ENCODE measurements around the gene CAPN5.
"Not testable (repeated sequence)": the region's sequence is repeated elsewhere in the genome, so short reads cannot be mapped to it uniquely, and the experiment has no call there.

Gene CAPN5

GRCh38 chr11:77038029-77038824, 28.5 kb upstream of the CAPN5 start:
- Mint-ChIP-seq H3K27ac (no peak overlapping the region), H3K36me3 (no peaks in the 10 kb centered on the region), H3K4me3 (no peak overlapping the region), H3K9me3 (ENCODE audit: low read depth) (no peaks in the 10 kb centered on the region), H3K4me1 (ENCODE audit: low read depth) (peaks cover 9% of the 10 kb centered on the region), H3K27me3 (peaks cover 32% of the 10 kb centered on the region)

- peaks cover 9% of the 10 kb centered on the region for H3K4me1 Mint-ChIP-seq (ENCODE audit: low read depth)
- no peaks in the 10 kb centered on the region for H3K9me3 Mint-ChIP-seq (ENCODE audit: low read depth)
- H3K36me3 Mint-ChIP-seq: no peaks in the 10 kb centered on the region
- peaks cover 32% of the 10 kb centered on the region for H3K27me3 Mint-ChIP-seq
- H3K4me3 Mint-ChIP-seq: peak overlapping the region; percentile 59
- no peak overlapping the region for H3K27ac Mint-ChIP-seq
Measured at GRCh38 chr11:77038825-77039326, 27.9 kb upstream of the CAPN5 start.

GRCh38 chr11:77039491-77040400, 27.0 kb upstream of the CAPN5 start:
- Mint-ChIP-seq H3K9me3 (ENCODE audit: low read depth) (no peaks in the 10 kb centered on the region), H3K4me1 (ENCODE audit: low read depth) (peaks cover 9% of the 10 kb centered on the region), H3K27ac (no peak overlapping the region), H3K36me3 (no peaks in the 10 kb centered on the region), H3K4me3 (peak overlapping the region; percentile 42), H3K27me3 (peaks cover 35% of the 10 kb centered on the region)

GRCh38 chr11:77040401-77040777, 26.4 kb upstream of the CAPN5 start:
- H3K27ac Mint-ChIP-seq: no peak overlapping the region
- H3K9me3 Mint-ChIP-seq (ENCODE audit: low read depth): no peaks in the 10 kb centered on the region
- H3K4me1 Mint-ChIP-seq (ENCODE audit: low read depth): peaks cover 9% of the 10 kb centered on the region
- H3K36me3 Mint-ChIP-seq: no peaks in the 10 kb centered on the region
- peak overlapping the region; percentile 64 for H3K4me3 Mint-ChIP-seq
- peaks cover 37% of the 10 kb centered on the region for H3K27me3 Mint-ChIP-seq

- Mint-ChIP-seq H3K4me3 (peak overlapping the region; percentile 64), H3K9me3 (ENCODE audit: low read depth) (no peaks in the 10 kb centered on the region), H3K27me3 (peaks cover 37% of the 10 kb centered on the region), H3K27ac (no peak overlapping the region), H3K36me3 (no peaks in the 10 kb centered on the region), H3K4me1 (ENCODE audit: low read depth) (peaks cover 9% of the 10 kb centered on the region)
Measured at GRCh38 chr11:77040889-77041288, 25.9 kb upstream of the CAPN5 start.

- Mint-ChIP-seq H3K4me3 (no peak overlapping the region), H3K9me3 (ENCODE audit: low read depth) (no peaks in the 10 kb centered on the region), H3K27me3 (peaks cover 27% of the 10 kb centered on the region), H3K4me1 (ENCODE audit: low read depth) (peaks cover 16% of the 10 kb centered on the region), H3K27ac (no peak overlapping the region), H3K36me3 (no peaks in the 10 kb centered on the region)
Measured at GRCh38 chr11:77042111-77042726, 24.6 kb upstream of the CAPN5 start.

- Mint-ChIP-seq H3K27me3 (peaks cover 15% of the 10 kb centered on the region), H3K4me1 (ENCODE audit: low read depth) (peaks cover 11% of the 10 kb centered on the region), H3K27ac (no peak overlapping the region), H3K9me3 (ENCODE audit: low read depth) (no peaks in the 10 kb centered on the region), H3K4me3 (no peak overlapping the region), H3K36me3 (no peaks in the 10 kb centered on the region)
Measured at GRCh38 chr11:77044356-77044755, 22.4 kb upstream of the CAPN5 start.

GRCh38 chr11:77044886-77045285, 21.9 kb upstream of the CAPN5 start:
- Mint-ChIP-seq H3K36me3 (no peaks in the 10 kb centered on the region), H3K9me3 (ENCODE audit: low read depth) (no peaks in the 10 kb centered on the region), H3K27me3 (peaks cover 15% of the 10 kb centered on the region), H3K4me3 (no peak overlapping the region), H3K4me1 (ENCODE audit: low read depth) (peaks cover 11% of the 10 kb centered on the region), H3K27ac (no peak overlapping the region)

GRCh38 chr11:77046060-77046501, 20.7 kb upstream of the CAPN5 start:
- no peak overlapping the region for H3K27ac Mint-ChIP-seq
- H3K4me3 Mint-ChIP-seq: no peak overlapping the region
- H3K4me1 Mint-ChIP-seq (ENCODE audit: low read depth): peaks cover 9% of the 10 kb centered on the region
- H3K27me3 Mint-ChIP-seq: peaks cover 12% of the 10 kb centered on the region
- no peaks in the 10 kb centered on the region for H3K36me3 Mint-ChIP-seq
- H3K9me3 Mint-ChIP-seq (ENCODE audit: low read depth): no peaks in the 10 kb centered on the region

GRCh38 chr11:77047007-77047927, 19.5 kb upstream of the CAPN5 start:
- H3K27me3 Mint-ChIP-seq: peaks cover 10% of the 10 kb centered on the region

GRCh38 chr11:77047928-77048446, 18.8 kb upstream of the CAPN5 start:
- not testable (repeated sequence) for H3K4me1 Mint-ChIP-seq (ENCODE audit: low read depth); H3K27ac Mint-ChIP-seq; H3K9me3 Mint-ChIP-seq (ENCODE audit: low read depth); H3K27me3 Mint-ChIP-seq; H3K4me3 Mint-ChIP-seq; H3K36me3 Mint-ChIP-seq

More at GRCh38 chr11:77047007-77047927, 19.5 kb upstream of the CAPN5 start:
- H3K27ac Mint-ChIP-seq: no peak overlapping the region
- peaks cover 9% of the 10 kb centered on the region for H3K4me1 Mint-ChIP-seq (ENCODE audit: low read depth)
- H3K36me3 Mint-ChIP-seq: no peaks in the 10 kb centered on the region
- peak overlapping the region; percentile 69 for H3K4me3 Mint-ChIP-seq
- H3K9me3 Mint-ChIP-seq (ENCODE audit: low read depth): no peaks in the 10 kb centered on the region

- no peak overlapping the region for H3K4me3 Mint-ChIP-seq
- H3K27me3 Mint-ChIP-seq: peaks cover 5% of the 10 kb centered on the region
- no peak overlapping the region for H3K27ac Mint-ChIP-seq
- H3K9me3 Mint-ChIP-seq (ENCODE audit: low read depth): no peaks in the 10 kb centered on the region
- H3K36me3 Mint-ChIP-seq: no peaks in the 10 kb centered on the region
- peaks cover 9% of the 10 kb centered on the region for H3K4me1 Mint-ChIP-seq (ENCODE audit: low read depth)
Measured at GRCh38 chr11:77049026-77049425, 17.7 kb upstream of the CAPN5 start.

- Mint-ChIP-seq H3K27me3 (no peaks in the 10 kb centered on the region), H3K4me1 (ENCODE audit: low read depth) (peaks cover 6% of the 10 kb centered on the region), H3K27ac (no peak overlapping the region), H3K36me3 (no peaks in the 10 kb centered on the region), H3K9me3 (ENCODE audit: low read depth) (no peaks in the 10 kb centered on the region), H3K4me3 (no peak overlapping the region)
Measured at GRCh38 chr11:77051511-77051910, 15.3 kb upstream of the CAPN5 start.

GRCh38 chr11:77052518-77052917, 14.3 kb upstream of the CAPN5 start:
- Mint-ChIP-seq H3K27me3 (no peaks in the 10 kb centered on the region), H3K4me3 (no peak overlapping the region), H3K27ac (no peak overlapping the region), H3K36me3 (peaks cover 2% of the 10 kb centered on the region), H3K9me3 (ENCODE audit: low read depth) (no peaks in the 10 kb centered on the region), H3K4me1 (ENCODE audit: low read depth) (no peaks in the 10 kb centered on the region)
